CD4-positive, alpha-beta memory T cell (primary cell): ENCODE measurements around the gene IQGAP2. TPM values are rescaled to one million over a fixed set of nuclear protein-coding genes. Genes with fewer than 3 reads are reported as not detected.

ENCODE experiments used
- CTCF ChIA-PET: fragments of 350-600 bp; sonication (Branson Sonifier 250); formaldehyde crosslinking; loops from one replicate; lab custom pipeline; 2021; ENCODE audit warnings: inconsistent platforms; ENCODE audit not compliant: partially characterized antibody; lab: Charles Lee
- POLR2A ChIA-PET: fragments of 350-600 bp; sonication (Branson Sonifier 250); formaldehyde crosslinking; loops from one replicate; lab custom pipeline; 2021; ENCODE audit not compliant: partially characterized antibody; lab: Charles Lee
- DNase-seq, 5 donors: peaks; one replicate each; pipeline versions ENCODE4 v3.0.0 to v3.0.0-alpha.2; 2020 to 2022; ENCODE audit warnings: mixed read lengths in 1 of 5
- H3K27ac ChIP-seq: one replicate; pipeline ENCODE4 v1.7.0; 2013; ENCODE audit warnings: low read depth, low read length
- H3K27me3 ChIP-seq: 2 replicates; pipeline ENCODE4 v1.7.0; 2013; ENCODE audit warnings: mild to moderate bottlenecking, low read length, moderate library complexity; ENCODE audit not compliant: insufficient read depth
- H3K36me3 ChIP-seq: 2 replicates; pipeline ENCODE4 v1.7.0; 2013; ENCODE audit warnings: mild to moderate bottlenecking, low read length, moderate library complexity; ENCODE audit not compliant: insufficient read depth
- H3K4me1 ChIP-seq: 2 replicates; pipeline ENCODE4 v1.7.0; 2013; ENCODE audit warnings: mild to moderate bottlenecking, low read length, moderate library complexity; ENCODE audit not compliant: insufficient read depth
- H3K4me3 ChIP-seq, 2 donors: one replicate each; pipeline ENCODE4 v1.7.0; 2013; ENCODE audit warnings: low read length in 2 of 2, mild to moderate bottlenecking in 1 of 2
- H3K9me3 ChIP-seq, 2 donors: one replicate each; pipeline ENCODE4 v1.7.0; 2013; ENCODE audit warnings: low read length in 2 of 2, control low read depth in 1 of 2; ENCODE audit not compliant: control insufficient read depth in 1 of 2
- H3K27ac Mint-ChIP-seq, 7 donors: one replicate each; pipeline ENCODE4 v1.8.0; 2020 to 2021; ENCODE audit warnings: mixed read lengths in 7 of 7, mild to moderate bottlenecking in 6 of 7, inconsistent platforms in 3 of 7, moderate library complexity in 3 of 7
- H3K27me3 Mint-ChIP-seq, 2 donors: one replicate each; pipeline ENCODE4 v1.8.0; 2020 to 2021; ENCODE audit warnings: mixed read lengths in 2 of 2
- H3K36me3 Mint-ChIP-seq, 2 donors: one replicate each; pipeline ENCODE4 v1.8.0; 2020 to 2021; ENCODE audit warnings: mixed read lengths in 2 of 2, inconsistent platforms in 1 of 2, mild to moderate bottlenecking in 1 of 2
- H3K4me1 Mint-ChIP-seq, 4 donors: one replicate each; pipeline ENCODE4 v1.8.0; 2020 to 2021; ENCODE audit warnings: mixed read lengths in 4 of 4, mild to moderate bottlenecking in 1 of 4
- H3K4me3 Mint-ChIP-seq, 8 donors: one replicate each; pipeline ENCODE4 v1.8.0; 2020 to 2021; ENCODE audit warnings: mixed read lengths in 8 of 8, mild to moderate bottlenecking in 7 of 8, moderate library complexity in 6 of 8, inconsistent platforms in 3 of 8
- H3K9me3 Mint-ChIP-seq, 8 donors: one replicate each; pipeline ENCODE4 v1.8.0; 2020 to 2021; ENCODE audit warnings: mixed read lengths in 8 of 8, mild to moderate bottlenecking in 5 of 8, inconsistent platforms in 3 of 8, moderate library complexity in 1 of 8
- intact Hi-C: fragments of 100-400 bp; cut with micrococcal nuclease; formaldehyde crosslinking; loops from one replicate; pipeline ENCODE4 v1.15.1; 2023
- polyA plus RNA-seq, 2 donors: library from polyadenylated mRNA; unstranded; fragments of 300-500 nt; fragmentation: Illumina TruSeq; gene quantifications; one replicate each; pipeline ENCODE4 v1.2.3, GENCODE V29; 2021
- total RNA-seq, 2 experiments: library from RNA; stranded (reverse); gene quantifications; one replicate each; pipeline ENCODE4 v1.2.3, GENCODE V29; 2021

The IQGAP2 gene
- total and polyA plus RNA-seq, 4 experiments from 2014 or later: 24.7 to 126 (median 98.5) TPM

GRCh38 chr5:76638479-76638878, 235.4 kb downstream of the IQGAP2 start:
- H3K27me3 ChIP-seq: no peaks in the 10 kb centered on the region
- Mint-ChIP-seq H3K27ac (peak overlapping the region in 4 of 7 donors; percentile 1 to 69 (median 34)), H3K4me1 (peaks cover 11 to 14% (median 11%) of the 10 kb centered on the region in 4 donors), H3K4me3 (no peak overlapping the region), H3K27me3 (no peaks in the 10 kb centered on the region), H3K36me3 (peaks cover 60 to 87% of the 10 kb centered on the region in 2 donors), H3K9me3 (no peaks in the 10 kb centered on the region)
- ChIA-PET POLR2A (no interaction called here), CTCF (interaction anchor here (0.7 to 2.3 kb wide), 2 partner anchors 36 to 136 kb away, joined by 3 to 12 read pairs; no protein-coding TSS in a partner anchor)
- H3K4me1 ChIP-seq: no peaks in the 10 kb centered on the region
- intact Hi-C loops: loop anchor here (5.0 kb wide), 1 partner anchor 236 kb away; the partner anchor contains the start of gene IQGAP2
- DNase-seq: no peak
- H3K27ac ChIP-seq: no peak overlapping the region
- H3K36me3 ChIP-seq: peaks cover 37% of the 10 kb centered on the region
- H3K4me3 ChIP-seq: no peak overlapping the region
- H3K9me3 ChIP-seq: no peaks in the 10 kb centered on the region

DNA sequence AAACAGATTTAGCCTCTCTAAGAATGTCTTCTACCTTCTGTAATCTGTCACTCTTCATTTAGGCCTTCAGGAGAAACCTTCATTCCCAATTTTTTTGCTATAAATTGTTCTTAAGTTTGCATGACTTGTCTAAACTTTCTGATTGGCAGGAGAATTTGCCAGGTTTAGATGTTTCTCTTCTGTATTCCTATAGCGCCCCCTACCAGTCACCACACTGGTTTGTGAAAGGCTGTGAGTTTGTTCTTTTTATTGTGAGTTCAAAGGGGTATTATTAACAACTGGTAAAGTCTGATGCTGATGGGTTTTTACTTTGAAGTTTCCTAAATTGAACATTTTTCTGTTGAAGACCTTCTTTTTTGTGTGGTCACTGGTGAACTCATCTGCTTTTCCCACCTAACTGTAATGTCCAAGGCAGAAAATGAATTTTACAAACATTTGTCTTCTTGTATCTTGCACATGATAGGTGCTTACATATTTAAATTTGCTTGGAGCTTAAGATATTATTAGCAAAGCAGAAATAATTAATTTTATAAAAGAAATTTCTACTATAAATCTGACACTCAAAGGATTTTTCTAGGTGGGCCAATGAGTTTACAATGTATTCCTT, 238.5 kb downstream of the IQGAP2 start:
- Mint-ChIP-seq H3K27me3 (no peaks in the 10 kb centered on the region), H3K27ac (peak overlapping the region in 3 of 7 donors; percentile 9 to 61 (median 34)), H3K9me3 (peaks cover 0 to 4% (median 0%) of the 10 kb centered on the region in 8 donors), H3K36me3 (peaks cover 68 to 85% of the 10 kb centered on the region in 2 donors), H3K4me1 (peaks cover 0 to 3% (median 1%) of the 10 kb centered on the region in 4 donors), H3K4me3 (no peak overlapping the region)
- H3K9me3 ChIP-seq: no peaks in the 10 kb centered on the region
- no peak overlapping the region for H3K27ac ChIP-seq
- ChIA-PET POLR2A (no interaction called here), CTCF (interaction anchor here (0.6 to 1.9 kb wide), 9 partner anchors 14 to 133 kb away, joined by 3 to 14 read pairs (median 4); no protein-coding TSS in a partner anchor)
- H3K27me3 ChIP-seq: no peaks in the 10 kb centered on the region
- H3K4me1 ChIP-seq: no peaks in the 10 kb centered on the region
- intact Hi-C loops: loop anchor here (1.0 to 2.0 kb wide), 3 partner anchors 40 to 907 kb away; no protein-coding TSS in a partner anchor
- peak; percentile 47 to 60 (median 56) for DNase-seq
- H3K36me3 ChIP-seq: peaks cover 36% of the 10 kb centered on the region
- no peak overlapping the region for H3K4me3 ChIP-seq

- POLR2A ChIA-PET: no interaction called here
- H3K4me1 Mint-ChIP-seq: peaks cover 0 to 3% (median under 1%) of the 10 kb centered on the region in 4 donors
- H3K27me3 ChIP-seq: no peaks in the 10 kb centered on the region
- peaks cover 37% of the 10 kb centered on the region for H3K36me3 ChIP-seq
- no peaks in the 10 kb centered on the region for H3K9me3 ChIP-seq
- intact Hi-C loops: no loop called here
- H3K27me3 Mint-ChIP-seq: no peaks in the 10 kb centered on the region
- no peak overlapping the region for H3K4me3 Mint-ChIP-seq
- H3K36me3 Mint-ChIP-seq: peaks cover 67 to 82% of the 10 kb centered on the region in 2 donors
- no peak for DNase-seq
- H3K27ac Mint-ChIP-seq: peak overlapping the region in 1 of 7 donors; percentile 24
- no peak overlapping the region for H3K27ac ChIP-seq
- CTCF ChIA-PET: interaction anchor here (0.6 to 2.5 kb wide), 9 partner anchors 14 to 132 kb away, joined by 3 to 9 read pairs (median 3); no protein-coding TSS in a partner anchor
- no peak overlapping the region for H3K4me3 ChIP-seq
- no peaks in the 10 kb centered on the region for H3K4me1 ChIP-seq
- peaks cover 0 to 4% (median under 1%) of the 10 kb centered on the region in 8 donors for H3K9me3 Mint-ChIP-seq
Observed at GRCh38 chr5:76642390-76643040, 239.4 kb downstream of the IQGAP2 start.

DNA sequence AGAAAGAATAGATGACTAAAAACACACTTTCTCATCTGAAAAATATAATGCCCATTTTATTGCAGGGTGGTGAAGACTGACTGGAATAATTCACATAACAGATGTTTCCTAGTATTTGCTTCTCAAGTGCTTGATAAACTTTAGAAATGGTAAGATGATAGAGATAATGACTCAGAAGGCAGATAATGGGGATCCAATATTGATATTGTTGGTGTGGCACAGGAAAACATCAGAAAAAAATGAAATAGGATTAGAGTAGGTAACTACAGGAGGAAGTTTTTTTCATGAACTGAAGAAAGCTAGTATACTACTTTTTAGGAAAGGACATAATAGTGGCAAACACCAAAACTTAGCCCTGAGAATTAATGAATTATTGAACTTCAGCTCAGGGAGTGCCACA, 240.3 kb downstream of the IQGAP2 start:
- no peak for DNase-seq

DNA sequence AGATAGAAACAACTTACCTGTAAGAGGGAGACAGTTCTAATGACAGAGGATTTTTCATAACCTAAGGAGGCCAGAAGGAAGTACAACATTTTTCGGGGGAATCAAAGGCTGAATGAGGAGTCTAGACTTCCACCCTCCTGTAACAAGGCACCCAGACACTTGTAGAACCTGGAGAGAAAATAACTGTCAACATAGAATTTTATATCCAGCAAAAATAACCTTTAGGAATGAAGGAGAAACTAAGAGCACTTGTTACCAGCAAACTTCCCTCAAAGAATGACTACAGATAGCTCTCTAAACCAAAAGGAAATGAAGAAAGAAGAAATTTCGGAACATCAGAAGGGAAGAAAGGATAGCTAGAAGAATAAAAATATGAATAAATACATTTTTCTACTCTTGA, 246.1 kb downstream of the IQGAP2 start:
- H3K27me3 Mint-ChIP-seq: no peaks in the 10 kb centered on the region
- H3K4me1 Mint-ChIP-seq: peaks cover 0 to 6% (median 1%) of the 10 kb centered on the region in 4 donors
- Histone ChIP-seq H3K36me3 (peaks cover 36% of the 10 kb centered on the region), H3K9me3 (peaks cover 0 to 5% of the 10 kb centered on the region in 2 donors), H3K27ac (no peak overlapping the region), H3K4me1 (no peaks in the 10 kb centered on the region), H3K27me3 (no peaks in the 10 kb centered on the region), H3K4me3 (no peak overlapping the region)
- intact Hi-C loops: no loop called here
- H3K9me3 Mint-ChIP-seq: peaks cover 0 to 22% (median 16%) of the 10 kb centered on the region in 8 donors
- H3K27ac Mint-ChIP-seq: peak overlapping the region in 1 of 7 donors; percentile 81
- POLR2A ChIA-PET: interaction anchor here (1.6 kb wide), 1 partner anchor 106 kb away, joined by 3 read pairs; no protein-coding TSS in a partner anchor
- no peak for DNase-seq
- no peak overlapping the region for H3K4me3 Mint-ChIP-seq
- CTCF ChIA-PET: interaction anchor here (1.0 kb wide), 1 partner anchor 126 kb away, joined by 3 read pairs; no protein-coding TSS in a partner anchor
- H3K36me3 Mint-ChIP-seq: peaks cover 75 to 76% of the 10 kb centered on the region in 2 donors

More for the DNA sequence above, 240.3 kb downstream of the IQGAP2 start:
- Mint-ChIP-seq H3K4me3 (no peak overlapping the region), H3K27me3 (no peaks in the 10 kb centered on the region), H3K9me3 (peaks cover 0 to 12% (median 7%) of the 10 kb centered on the region in 8 donors), H3K4me1 (peaks cover 0 to 3% (median under 1%) of the 10 kb centered on the region in 4 donors), H3K27ac (peak overlapping the region in 1 of 7 donors; percentile 58), H3K36me3 (peaks cover 70 to 86% of the 10 kb centered on the region in 2 donors)
- intact Hi-C loops: no loop called here
- Histone ChIP-seq H3K36me3 (peaks cover 41% of the 10 kb centered on the region), H3K27ac (no peak overlapping the region), H3K9me3 (no peaks in the 10 kb centered on the region), H3K4me3 (no peak overlapping the region), H3K4me1 (no peaks in the 10 kb centered on the region), H3K27me3 (no peaks in the 10 kb centered on the region)
- CTCF ChIA-PET: interaction anchor here (0.7 to 2.5 kb wide), 4 partner anchors 10 to 131 kb away, joined by 3 to 9 read pairs (median 3); no protein-coding TSS in a partner anchor
- POLR2A ChIA-PET: no interaction called here

GRCh38 chr5:76652809-76653414, 249.8 kb downstream of the IQGAP2 start:
- H3K9me3 Mint-ChIP-seq: peaks cover 0 to 19% (median 13%) of the 10 kb centered on the region in 8 donors
- no peak for DNase-seq
- Histone ChIP-seq H3K9me3 (peaks cover 0 to 5% of the 10 kb centered on the region in 2 donors), H3K4me1 (no peaks in the 10 kb centered on the region), H3K36me3 (peaks cover 45% of the 10 kb centered on the region), H3K4me3 (no peak overlapping the region), H3K27me3 (no peaks in the 10 kb centered on the region), H3K27ac (no peak overlapping the region)
- H3K36me3 Mint-ChIP-seq: peaks cover 65 to 75% of the 10 kb centered on the region in 2 donors
- H3K4me1 Mint-ChIP-seq: peaks cover 0 to 6% (median 2%) of the 10 kb centered on the region in 4 donors
- intact Hi-C loops: no loop called here
- H3K27me3 Mint-ChIP-seq: no peaks in the 10 kb centered on the region
- H3K27ac Mint-ChIP-seq: peak overlapping the region in 1 of 7 donors; percentile 18
- no peak overlapping the region for H3K4me3 Mint-ChIP-seq
- CTCF ChIA-PET: interaction anchor here (0.6 to 1.5 kb wide), 4 partner anchors 9 to 124 kb away, joined by 3 to 7 read pairs (median 3); no protein-coding TSS in a partner anchor
- POLR2A ChIA-PET: no interaction called here
